ENCODE results near the gene PEMT. TPM values are rescaled to one million over a fixed set of nuclear protein-coding genes. Genes with fewer than 3 reads are reported as not detected.

Gene PEMT
- total and polyA plus RNA-seq, 9 of the 15 experiments (the other 6 are each of a cell fraction or from before 2014, with no cell fraction given) = 1.4 to 36.4 (median 13.6) TPM

DNA sequence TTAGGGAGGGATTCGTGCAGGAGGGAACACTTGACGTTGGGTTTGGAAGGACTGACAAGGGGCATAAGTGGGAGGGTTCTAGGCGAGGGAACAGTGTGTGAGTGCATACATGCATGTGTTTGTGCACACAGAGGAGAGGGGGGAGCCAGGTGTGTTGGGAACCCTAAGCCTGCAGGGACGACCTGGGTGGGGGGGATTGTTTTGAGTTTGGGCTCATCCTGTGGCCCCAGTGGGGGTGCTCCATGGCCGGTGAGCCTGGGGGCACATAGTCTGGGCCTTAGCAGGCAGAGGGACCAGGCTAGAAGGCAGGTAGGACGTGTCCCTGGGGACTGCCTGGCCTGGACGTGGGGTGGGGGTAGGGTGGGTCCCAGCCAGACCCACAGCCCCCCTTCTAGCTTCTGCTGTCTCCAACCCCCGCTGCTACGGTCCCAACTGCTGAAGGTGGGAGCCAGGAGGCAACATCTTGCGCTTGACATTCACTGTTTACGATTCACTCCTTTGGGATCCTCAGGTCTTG, 83.4 kb downstream of the PEMT start:
- Histone ChIP-seq H3K36me3 (ENCODE audit: control insufficient read depth, insufficient read depth, low read length) (no peaks in the 10 kb centered on the region), H3K4me3 (no peak overlapping the region), H3K9ac (ENCODE audit: insufficient read depth in 1 of 2, low read depth in 2 of 2, low read length in 2 of 2) (no peak overlapping the region), H3K79me2 (ENCODE audit: control insufficient read depth, insufficient read depth, low read length) (no peaks in the 10 kb centered on the region), H3K4me1 (replicated peaks in 1 of 2; ENCODE audit: control insufficient read depth in 2 of 2, insufficient read depth in 2 of 2, low read length in 2 of 2) (peaks cover 14 to 62% of the 10 kb centered on the region in 2 experiments; a peak in 4 of 5 replicates), H3K27ac (ENCODE audit: extremely low read depth, low read depth, low read length) (no peak overlapping the region), H3K27me3 (ENCODE audit: control insufficient read depth in 2 of 2, insufficient read depth in 2 of 2, low read length in 2 of 2) (peaks cover 0 to 4% of the 10 kb centered on the region in 2 experiments; a peak in 1 of 5 replicates), H2AFZ (ENCODE audit: low read depth, low read length) (no peak overlapping the region), H3K4me2 (ENCODE audit: insufficient read depth, low read length) (no peak overlapping the region), H4K20me1 (replicated peaks; ENCODE audit: control insufficient read depth, insufficient read depth, low read length) (no peaks in the 10 kb centered on the region), H3K9me1 (ENCODE audit: control insufficient read depth, insufficient read depth, low read length) (peaks cover 7% of the 10 kb centered on the region), H3K9me3 (replicated peaks; ENCODE audit: control insufficient read depth, insufficient read depth, low read depth, low read length) (no peaks in the 10 kb centered on the region)
- ChIA-PET CTCF (ENCODE audit: low intra/inter-chr PET ratio) (no interaction called here), POLR2A (no interaction called here)
- DNase-seq (ENCODE audit: extremely low read depth in 1 of 4, low spot score in 3 of 4) (no peak), FAIRE-seq (no peak), ATAC-seq (no peak)
- 66% methylated on average over 4 of the region's 11 CpGs for WGBS (ENCODE audit: insufficient coverage, low coverage, missing lambda C conversion rate)
- intact Hi-C loops (cut with micrococcal nuclease) = no loop called here
- BruUV-seq (replicated peaks) = no TSS peak
- in situ Hi-C loops (cut with MboI) = loop anchor here (10.0 kb wide), 1 partner anchor 127 kb away; no protein-coding TSS in a partner anchor
- TF ChIP-seq ZFP91 (CRISPR knock-in tag; IDR thresholded peaks at IDR 0.05) (no peak), ZFP36 (IDR thresholded peaks at IDR 0.05; ENCODE audit: low read depth, low read length, partially characterized antibody) (no peak), NELFE (IDR thresholded peaks at IDR 0.05; ENCODE audit: insufficient read depth, insufficient read length) (no peak), BRF1 (IDR thresholded peaks at IDR 0.05; ENCODE audit: borderline replicate concordance, extremely low read depth, insufficient read length) (no peak), RB1 (IDR thresholded peaks at IDR 0.05; ENCODE audit: low read depth) (no peak), NFIC (IDR thresholded peaks at IDR 0.05) (no peak), HDGF (IDR thresholded peaks at IDR 0.05) (no peak), KAT2B (IDR thresholded peaks at IDR 0.05; ENCODE audit: low read depth, low read length) (no peak), HMBOX1 (IDR thresholded peaks at IDR 0.05) (no peak), ZNF140 (CRISPR knock-in tag; IDR thresholded peaks at IDR 0.05) (no peak), PHB2 (IDR thresholded peaks at IDR 0.05; ENCODE audit: low read depth) (no peak)
- TF ChIP-seq, protein P1, sequence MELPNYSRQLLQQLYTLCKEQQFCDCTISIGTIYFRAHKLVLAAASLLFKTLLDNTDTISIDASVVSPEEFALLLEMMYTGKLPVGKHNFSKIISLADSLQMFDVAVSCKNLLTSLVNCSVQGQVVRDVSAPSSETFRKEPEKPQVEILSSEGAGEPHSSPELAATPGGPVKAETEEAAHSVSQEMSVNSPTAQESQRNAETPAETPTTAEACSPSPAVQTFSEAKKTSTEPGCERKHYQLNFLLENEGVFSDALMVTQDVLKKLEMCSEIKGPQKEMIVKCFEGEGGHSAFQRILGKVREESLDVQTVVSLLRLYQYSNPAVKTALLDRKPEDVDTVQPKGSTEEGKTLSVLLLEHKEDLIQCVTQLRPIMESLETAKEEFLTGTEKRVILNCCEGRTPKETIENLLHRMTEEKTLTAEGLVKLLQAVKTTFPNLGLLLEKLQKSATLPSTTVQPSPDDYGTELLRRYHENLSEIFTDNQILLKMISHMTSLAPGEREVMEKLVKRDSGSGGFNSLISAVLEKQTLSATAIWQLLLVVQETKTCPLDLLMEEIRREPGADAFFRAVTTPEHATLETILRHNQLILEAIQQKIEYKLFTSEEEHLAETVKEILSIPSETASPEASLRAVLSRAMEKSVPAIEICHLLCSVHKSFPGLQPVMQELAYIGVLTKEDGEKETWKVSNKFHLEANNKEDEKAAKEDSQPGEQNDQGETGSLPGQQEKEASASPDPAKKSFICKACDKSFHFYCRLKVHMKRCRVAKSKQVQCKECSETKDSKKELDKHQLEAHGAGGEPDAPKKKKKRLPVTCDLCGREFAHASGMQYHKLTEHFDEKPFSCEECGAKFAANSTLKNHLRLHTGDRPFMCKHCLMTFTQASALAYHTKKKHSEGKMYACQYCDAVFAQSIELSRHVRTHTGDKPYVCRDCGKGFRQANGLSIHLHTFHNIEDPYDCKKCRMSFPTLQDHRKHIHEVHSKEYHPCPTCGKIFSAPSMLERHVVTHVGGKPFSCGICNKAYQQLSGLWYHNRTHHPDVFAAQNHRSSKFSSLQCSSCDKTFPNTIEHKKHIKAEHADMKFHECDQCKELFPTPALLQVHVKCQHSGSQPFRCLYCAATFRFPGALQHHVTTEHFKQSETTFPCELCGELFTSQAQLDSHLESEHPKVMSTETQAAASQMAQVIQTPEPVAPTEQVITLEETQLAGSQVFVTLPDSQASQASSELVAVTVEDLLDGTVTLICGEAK (IDR thresholded peaks at IDR 0.05) = no peak
- TF ChIP-seq, protein P1 (CRISPR knock-in tag; IDR thresholded peaks at IDR 0.05) = no peak

All from K562 (cell line).